T-cell (primary cell): ENCODE data around the gene UTRN. TPM values are rescaled to one million over a fixed set of nuclear protein-coding genes. Genes with fewer than 3 reads are reported as not detected.

ENCODE experiments used
- total RNA-seq, 35 experiments: library from RNA in 6 of 35; stranded (reverse) in 6 of 35; fragments of 120-200 nt in 1 of 35; gene quantifications; one replicate each; pipeline versions ENCODE4 v1.2.1 to v1.2.4 and lab custom pipeline; 2013 to 2026

The UTRN gene
- total RNA-seq, 5 donors from 2014 or later (not counting 1 experiment from before 2014, with no cell fraction given) = 130 to 247 (median 164) TPM

Other genes starting within 250 kb of the UTRN start
- gene SF3B5, start 189.8 kb upstream of the UTRN start, total RNA-seq = 100 to 1,000 TPM; 111 to 125 (median 115) TPM
- 10 to 100 TPM in 3 of 5 donors, 1 to 10 TPM in 2; 4.3 to 12.6 (median 10.7) TPM for gene STX11, start 134.8 kb upstream of the UTRN start, total RNA-seq